Suppressor macrophage treated with lipopolysaccharide for 1 hour (primary cell): ENCODE results near the gene CMIP.

ENCODE experiments used
- DNase-seq, 3 donors: peaks; one replicate each; pipeline ENCODE4 v3.0.0-alpha.2; 2020 to 2022

CMIP gene

GRCh38 chr16:81496742-81497141 lies 52.1 kb downstream of the CMIP start:
- no peak for DNase-seq

- peak; percentile 89 to 93 (median 92) for DNase-seq
Measured at GRCh38 chr16:81497690-81498089, 53.1 kb downstream of the CMIP start.

- DNase-seq = no peak
Measured at GRCh38 chr16:81498351-81498750, 53.7 kb downstream of the CMIP start.

DNA sequence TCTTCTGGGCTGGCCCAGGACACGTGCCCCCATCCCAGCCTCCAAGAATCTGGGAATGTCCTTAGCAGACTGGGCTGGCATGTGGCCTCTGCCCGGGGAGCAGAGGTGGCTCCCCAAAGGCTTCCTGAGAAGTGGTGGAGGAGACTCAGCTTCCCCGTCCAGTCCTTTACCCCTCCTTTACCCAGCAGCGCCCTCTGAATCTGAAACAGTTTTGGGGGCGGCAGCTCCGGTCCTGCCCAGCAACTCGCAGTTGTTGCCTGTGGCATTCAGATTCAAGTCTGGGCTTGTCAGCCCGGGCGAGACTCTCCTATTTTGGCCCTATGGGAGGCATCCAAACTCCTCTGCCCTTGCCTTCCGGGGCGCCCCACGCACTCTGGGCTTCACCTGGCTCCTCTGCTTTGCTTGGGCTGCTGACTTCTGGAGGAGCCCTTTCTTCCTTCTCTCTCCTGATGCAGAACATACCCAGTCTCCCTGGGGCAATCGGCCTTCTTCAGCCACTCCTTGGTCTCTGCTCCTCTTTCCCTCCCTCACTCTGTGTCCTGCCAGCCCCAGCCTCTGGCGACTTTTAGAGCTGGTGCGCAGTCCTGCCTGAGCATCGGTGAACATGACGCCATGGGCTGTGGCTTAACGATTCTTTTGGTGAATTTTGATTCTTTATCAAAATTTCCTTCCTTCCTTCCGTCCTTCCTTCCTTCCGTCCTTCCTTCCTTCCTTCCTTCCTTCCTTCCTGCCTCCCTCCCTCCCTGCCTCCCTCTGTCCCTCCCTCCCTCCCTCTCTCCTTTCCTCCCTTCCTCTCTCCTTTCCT lies 55.2 kb downstream of the CMIP start:
- DNase-seq = no peak

DNA sequence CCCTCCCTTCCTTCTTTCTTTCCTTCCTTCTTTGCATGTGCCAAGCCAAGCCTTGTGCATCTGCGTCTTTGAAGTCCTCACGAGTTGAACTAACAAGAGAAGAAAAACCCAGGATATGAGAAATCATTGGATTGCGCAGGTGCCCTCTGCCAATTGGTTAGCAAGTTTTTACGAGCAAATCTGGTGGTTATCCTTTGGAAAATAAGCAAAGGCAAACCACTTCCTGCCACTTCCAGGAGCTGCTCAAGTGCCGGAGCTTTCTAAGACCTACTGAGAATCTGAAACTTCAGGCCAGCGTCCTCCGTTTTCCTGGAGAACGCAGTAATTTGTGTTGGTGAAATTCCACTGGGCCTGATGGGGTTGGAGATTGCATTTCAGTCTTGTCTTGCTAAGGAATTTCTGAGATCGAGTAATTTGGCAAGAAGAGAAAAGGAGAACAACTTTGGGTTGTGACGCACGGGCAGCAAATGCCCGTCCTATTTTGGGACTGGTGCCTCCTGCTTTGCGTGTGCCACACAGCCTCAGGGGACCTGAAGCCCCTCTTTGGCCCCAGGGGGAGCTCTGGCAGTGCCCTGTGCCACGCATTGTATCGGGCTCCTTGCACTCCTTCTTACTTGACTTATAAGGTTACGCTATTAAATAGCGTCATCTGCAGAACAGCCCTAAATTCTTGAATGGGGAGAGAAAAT lies 56.4 kb downstream of the CMIP start:
- peak; percentile 80 to 92 (median 89) for DNase-seq

- no peak for DNase-seq
Measured at GRCh38 chr16:81502396-81503070, 57.9 kb downstream of the CMIP start.

DNA sequence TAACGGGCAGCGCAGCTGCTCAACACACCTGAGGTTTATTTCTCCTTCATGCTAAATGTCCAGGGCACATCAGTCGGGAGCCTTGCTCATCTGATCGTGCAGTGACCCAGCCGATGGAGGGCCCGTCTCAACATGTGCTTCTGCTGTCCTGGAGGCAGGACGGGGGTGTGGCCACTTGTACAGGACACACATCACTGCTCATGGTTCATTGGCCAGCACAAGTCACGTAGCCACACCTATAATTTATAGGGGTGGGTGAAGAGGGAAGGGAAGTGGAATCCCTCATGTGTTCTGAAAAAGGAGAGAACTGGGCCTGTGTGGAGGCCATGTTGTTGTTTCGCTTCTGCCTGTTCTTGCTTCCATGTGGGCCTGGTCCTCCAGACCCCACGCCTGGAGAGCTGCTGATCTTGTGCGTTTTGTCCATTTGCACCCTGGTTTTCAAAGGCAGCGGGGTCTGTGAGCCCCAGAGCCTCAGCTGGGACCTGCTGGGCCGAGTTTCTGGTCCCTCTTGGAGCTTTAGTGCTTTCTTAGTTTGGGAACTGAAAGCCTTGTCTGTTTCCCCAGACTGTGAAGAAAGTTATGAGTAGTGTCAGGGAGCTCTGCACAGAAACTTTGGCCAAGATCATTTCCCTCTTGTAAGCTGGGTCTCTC lies 60.5 kb downstream of the CMIP start:
- DNase-seq = peak; percentile 53 to 68 (median 59)

DNA sequence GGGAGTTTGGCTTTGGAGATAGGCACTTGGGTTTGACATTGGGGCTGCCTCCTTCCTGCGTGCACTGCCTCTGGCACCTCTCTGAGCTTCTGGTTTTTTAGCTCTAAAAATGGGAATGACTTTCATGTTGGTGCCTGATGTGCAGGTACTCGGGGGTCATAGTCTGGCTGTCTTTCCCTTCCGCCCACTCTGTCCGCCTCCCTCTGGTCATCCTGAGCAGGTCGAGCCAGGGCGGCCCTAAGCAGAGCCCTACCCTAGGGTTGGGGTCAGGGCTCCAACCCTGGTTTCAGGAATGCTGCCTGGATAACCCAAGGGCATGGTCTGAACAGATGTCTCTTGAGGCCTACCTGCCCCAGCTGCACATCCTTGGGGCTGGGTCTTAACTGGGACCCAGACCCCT lies 64.8 kb downstream of the CMIP start:
- no peak for DNase-seq

- DNase-seq = no peak
Measured at GRCh38 chr16:81510016-81510415, 65.4 kb downstream of the CMIP start.

DNA sequence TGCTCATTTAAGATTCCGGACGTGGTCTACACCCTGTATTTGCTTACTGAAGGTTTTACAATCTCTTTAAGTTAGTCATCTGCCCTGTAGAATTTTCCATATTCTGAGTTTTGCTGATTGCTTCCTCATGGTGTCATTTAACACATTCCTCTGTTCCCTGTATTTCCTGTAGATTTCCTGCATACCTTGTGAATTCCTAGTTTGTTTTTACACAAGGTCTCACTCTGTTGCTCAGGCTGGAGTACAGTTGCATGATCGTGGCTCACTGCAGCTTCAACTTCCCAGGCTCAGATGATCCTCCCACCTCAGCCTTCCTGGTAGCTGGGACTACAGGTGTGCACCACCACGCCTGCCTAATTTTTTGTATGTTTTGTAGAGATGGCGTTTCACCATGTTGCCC lies 66.8 kb downstream of the CMIP start:
- DNase-seq = no peak

DNA sequence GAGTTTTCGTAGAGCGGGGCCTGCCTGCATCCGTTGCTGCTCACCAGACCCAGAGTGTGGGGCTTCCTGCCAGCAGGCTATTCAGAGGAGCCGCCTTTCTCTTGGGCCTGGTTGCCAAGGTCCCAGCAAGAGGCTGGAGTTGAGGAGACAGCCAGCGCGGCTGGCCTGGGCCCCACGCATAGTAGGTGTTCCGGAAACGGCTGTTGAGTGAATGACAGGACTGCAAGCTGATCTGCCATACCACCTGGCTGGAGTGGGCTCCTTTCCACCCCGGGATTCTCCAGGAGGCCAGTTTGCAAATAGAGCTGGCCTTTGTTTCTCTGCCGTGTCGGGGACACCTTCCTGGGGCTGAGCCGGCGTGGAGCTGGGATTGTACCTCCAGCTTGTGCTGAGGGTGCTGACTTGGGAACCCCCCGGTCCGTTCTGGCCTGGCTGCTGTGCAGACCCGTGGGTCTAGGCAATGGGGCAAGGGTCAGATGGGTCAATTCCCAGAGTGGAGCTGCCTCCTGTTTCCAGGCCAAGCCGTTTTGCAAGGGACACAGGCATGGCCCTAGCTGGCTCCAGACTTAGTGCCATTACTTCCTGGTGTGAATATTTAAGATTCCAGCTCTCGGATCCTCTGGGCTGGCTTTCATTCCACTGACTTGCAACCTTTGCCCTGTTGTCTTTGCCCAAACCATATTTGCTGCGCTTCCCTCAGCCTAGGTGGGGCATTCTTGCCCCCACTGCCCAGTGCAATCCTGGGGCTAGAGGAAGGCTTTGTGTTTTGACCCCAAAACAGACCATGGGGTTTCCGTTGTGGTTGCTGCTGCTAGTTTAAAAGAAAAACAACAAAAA lies 68.8 kb downstream of the CMIP start:
- DNase-seq = no peak

- DNase-seq = peak; percentile 66 to 77 (median 67)
Measured at GRCh38 chr16:81514041-81514559, 69.5 kb downstream of the CMIP start.

DNA sequence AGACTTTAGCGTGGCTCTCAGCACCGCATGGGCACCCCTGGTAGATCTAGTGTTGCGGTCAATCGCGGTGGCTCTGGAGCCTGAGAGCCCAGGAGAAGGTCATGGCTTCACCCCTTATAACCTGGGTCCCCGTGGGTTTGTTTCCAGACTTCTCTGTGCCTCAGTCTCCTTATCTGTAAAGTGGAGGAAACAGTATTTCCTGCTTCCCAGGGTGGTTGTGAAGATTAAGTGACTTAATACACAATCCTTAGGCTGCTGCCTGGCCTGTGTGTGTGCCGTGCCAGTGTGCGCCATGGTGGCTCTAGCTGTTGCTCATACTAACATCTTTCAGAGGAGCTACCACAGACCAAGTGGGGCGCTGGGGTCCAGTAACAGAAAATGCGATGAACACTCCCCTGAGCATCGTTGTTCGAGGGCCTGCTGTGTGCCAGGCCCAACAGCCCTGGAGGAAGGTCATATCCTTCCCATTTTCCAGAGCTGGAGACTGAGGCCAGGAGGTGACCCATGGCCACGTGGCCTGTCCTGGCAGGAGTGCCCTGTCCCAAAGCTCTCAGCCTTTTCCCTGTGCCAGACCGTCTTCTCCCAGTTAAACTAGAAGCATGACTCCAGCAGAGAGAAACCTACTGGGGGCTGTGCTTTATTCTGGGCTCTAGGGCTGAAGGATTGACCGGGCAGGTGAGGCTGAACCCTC lies 70.1 kb downstream of the CMIP start:
- DNase-seq = no peak

DNA sequence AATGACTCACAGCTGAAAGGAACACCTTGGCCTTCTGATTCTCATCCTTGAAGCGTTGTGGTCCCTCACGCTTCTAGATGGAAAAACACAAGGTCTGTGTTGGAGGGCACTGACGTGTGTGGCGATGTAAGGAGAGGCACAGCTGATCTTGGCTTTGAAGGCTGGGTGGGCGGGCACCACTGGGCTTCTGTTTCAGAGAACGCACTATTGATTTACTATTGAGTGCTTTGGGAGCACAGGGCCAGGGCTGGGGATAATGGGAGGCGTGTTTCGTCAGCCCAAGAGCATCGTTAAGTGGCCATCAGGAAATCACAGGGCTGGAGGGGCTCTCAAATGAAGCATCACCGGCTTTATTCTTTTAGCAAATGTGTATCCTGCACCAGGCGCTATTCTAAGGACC lies 70.7 kb downstream of the CMIP start:
- DNase-seq = no peak

- DNase-seq = no peak
Measured at GRCh38 chr16:81515721-81516120, 71.1 kb downstream of the CMIP start.

- no peak for DNase-seq
Measured at GRCh38 chr16:81516478-81517149, 72.0 kb downstream of the CMIP start.

- no peak for DNase-seq
Measured at GRCh38 chr16:81517150-81517499, 72.5 kb downstream of the CMIP start.

DNA sequence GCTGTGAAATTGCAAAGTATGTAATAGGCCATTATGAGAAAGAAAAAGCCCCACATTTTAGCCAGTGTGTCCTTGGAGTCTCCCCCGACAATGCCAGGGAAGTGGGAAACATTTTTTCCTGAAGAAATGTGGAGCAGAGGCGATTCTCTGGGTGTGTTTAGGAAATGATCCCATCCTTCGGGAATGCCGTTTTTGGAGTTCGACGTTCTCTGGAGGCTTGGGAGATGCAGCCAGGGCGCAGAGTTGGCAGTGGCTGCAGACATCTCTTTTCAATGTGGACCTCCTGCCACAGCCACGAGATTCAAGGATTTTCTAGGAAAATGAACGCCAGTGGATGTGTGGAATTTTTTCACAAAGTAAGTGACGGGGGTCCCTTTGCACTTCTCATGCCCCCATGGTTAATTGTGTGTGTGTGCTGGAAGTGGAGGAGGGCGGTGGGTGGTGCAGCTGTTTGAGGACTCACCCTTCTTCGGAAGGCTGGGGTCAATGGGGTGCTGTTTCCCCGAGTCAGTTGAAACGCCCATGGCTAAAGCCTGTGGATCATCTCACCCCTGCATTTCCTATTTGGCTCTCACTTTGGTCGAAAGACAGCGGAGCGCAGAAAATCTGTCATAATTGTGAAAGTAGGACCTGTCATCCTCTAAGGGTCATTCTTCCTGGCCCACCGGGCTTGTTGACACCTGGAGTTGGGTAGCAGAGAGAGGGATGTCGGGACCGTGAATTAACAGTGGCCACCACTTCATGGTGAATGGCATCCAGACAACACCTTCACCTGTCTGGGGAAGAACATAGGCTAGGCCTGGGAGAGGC lies 73.2 kb downstream of the CMIP start:
- DNase-seq = no peak

DNA sequence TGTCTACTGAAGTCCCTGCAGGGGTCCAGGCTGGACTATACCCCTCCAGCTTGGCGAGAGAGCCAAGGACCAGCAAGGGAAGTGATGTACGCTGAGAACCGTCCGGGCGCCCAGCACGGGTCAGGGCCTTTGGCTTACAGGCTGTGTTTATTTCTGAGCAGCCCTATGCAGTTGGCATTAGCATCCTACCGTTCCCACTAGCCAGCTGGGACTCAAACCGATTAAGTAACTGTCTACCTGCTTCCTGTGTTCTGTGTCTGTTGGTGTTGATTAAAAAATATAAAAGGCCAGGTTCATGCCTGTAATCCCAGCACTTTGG lies 73.8 kb downstream of the CMIP start:
- DNase-seq = no peak
